ENCODE results near the gene EFCAB13.

- TF ChIP-seq POLR2A (IDR thresholded peaks at IDR 0.05) (no peak), CTCF (IDR thresholded peaks at IDR 0.05) (no peak), POLR2AphosphoS5 (IDR thresholded peaks at IDR 0.05) (no peak), EP300 (IDR thresholded peaks at IDR 0.05) (no peak)
Observed at GRCh38 chr17:47388825-47389224, 65.1 kb downstream of the EFCAB13 start.

Data from suprapubic skin (tissue), 4 donors.